ENCODE results near the gene GHR. TPM values are rescaled to one million over a fixed set of nuclear protein-coding genes. Genes with fewer than 3 reads are reported as not detected.

The GHR gene
- polyA plus RNA-seq, 1 donor (not counting 4 experiments of a cell fraction or from before 2014, with no cell fraction given): 1.8 TPM

- no peaks in the 10 kb centered on the region for H3K36me3 ChIP-seq (ENCODE audit: control insufficient read depth in 2 of 2, extremely low read depth in 1 of 2, insufficient read depth in 2 of 2, low read length in 2 of 2)
Measured at GRCh38 chr5:42564689-42565356, 141.6 kb downstream of the GHR start.

DNA sequence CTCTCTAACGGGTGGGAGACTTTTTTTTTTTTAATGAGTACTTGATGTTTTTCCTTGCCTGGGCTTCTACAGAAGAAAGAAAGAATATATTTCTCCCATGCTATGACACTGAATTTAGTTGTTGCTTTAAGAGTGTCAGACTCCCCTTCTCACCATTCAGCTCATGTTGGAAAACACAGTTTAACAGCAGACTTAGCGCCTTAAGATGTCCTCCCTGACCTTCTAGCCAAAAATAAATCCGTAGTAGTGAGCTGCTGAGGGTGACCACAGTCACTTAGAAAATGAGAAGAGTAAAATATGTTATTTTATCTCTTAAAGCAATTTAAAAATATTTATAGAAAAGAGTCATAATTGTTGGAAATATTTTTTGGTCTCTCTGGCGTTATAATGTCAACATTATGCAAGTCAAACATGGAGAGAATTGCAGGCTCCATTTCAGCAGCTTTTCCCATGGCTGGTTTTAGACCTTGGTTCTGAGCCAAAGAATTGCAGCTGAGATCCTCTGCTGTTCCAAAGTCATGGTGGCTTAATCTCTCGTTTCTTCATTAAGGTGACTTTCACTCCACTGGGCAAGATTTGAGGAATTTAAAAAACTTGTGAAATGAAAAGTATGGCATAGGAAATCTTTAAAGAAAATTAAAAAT, 143.5 kb downstream of the GHR start:
- H3K27me3 ChIP-seq (ENCODE audit: control insufficient read depth, extremely low read depth, insufficient read depth, low read length): no peaks in the 10 kb centered on the region
- no peak for FAIRE-seq
- H3K27ac ChIP-seq (ENCODE audit: control insufficient read depth, insufficient read depth, low read length): no peak overlapping the region
- H3K4me2 ChIP-seq (ENCODE audit: control insufficient read depth, extremely low read depth, insufficient read depth, low read depth, low read length): no peak overlapping the region
- no peak overlapping the region for H3K9ac ChIP-seq (ENCODE audit: control insufficient read depth, extremely low read depth, insufficient read depth, low read length)
- DNase-seq (ENCODE audit: low read depth, low spot score): no peak
- no peaks in the 10 kb centered on the region for H3K36me3 ChIP-seq (ENCODE audit: control insufficient read depth in 2 of 2, extremely low read depth in 1 of 2, insufficient read depth in 2 of 2, low read length in 2 of 2)
- H3K79me2 ChIP-seq (ENCODE audit: control insufficient read depth, insufficient read depth, low read length): no peaks in the 10 kb centered on the region
- dilution Hi-C loops (cut with MboI; ENCODE audit: extremely low pct_ligation_motif_present, low sequenced_read_pairs): no loop called here
- TF ChIP-seq CTCF (optimal IDR thresholded peaks at IDR 0.05 in 1 of 3, IDR thresholded peaks at IDR 0.05 in 1 of 3, conservative IDR thresholded peaks at IDR 0.05 in 1 of 3; ENCODE audit: extremely low read depth in 1 of 3, insufficient read depth in 2 of 3, low read length in 3 of 3) (no peak), EZH2 (IDR thresholded peaks at IDR 0.05; ENCODE audit: low read length) (no peak)
- no peaks in the 10 kb centered on the region for H4K20me1 ChIP-seq (ENCODE audit: control insufficient read depth, extremely low read depth, insufficient read depth, low read length)
- H3K4me3 ChIP-seq (ENCODE audit: control insufficient read depth in 2 of 3, extremely low read depth in 1 of 3, insufficient read depth in 2 of 3, low read depth in 1 of 3, low read length in 3 of 3): no peak overlapping the region
- no peak overlapping the region for H2AFZ ChIP-seq (ENCODE audit: control insufficient read depth, low read length)
- H3K9me3 ChIP-seq (ENCODE audit: control insufficient read depth, low read depth, low read length): no peaks in the 10 kb centered on the region
- no peaks in the 10 kb centered on the region for H3K9me1 ChIP-seq (ENCODE audit: control insufficient read depth, extremely low read depth, insufficient read depth, low read length)
- H3K4me1 ChIP-seq (ENCODE audit: control insufficient read depth, extremely low read depth, insufficient read depth, low read length): peaks cover 27% of the 10 kb centered on the region

More at GRCh38 chr5:42564689-42565356, 141.6 kb downstream of the GHR start:
- dilution Hi-C loops (cut with MboI; ENCODE audit: extremely low pct_ligation_motif_present, low sequenced_read_pairs): no loop called here
- FAIRE-seq (peak; percentile 55), DNase-seq (ENCODE audit: low read depth, low spot score) (no peak)
- Histone ChIP-seq H4K20me1 (ENCODE audit: control insufficient read depth, extremely low read depth, insufficient read depth, low read length) (no peaks in the 10 kb centered on the region), H3K27ac (ENCODE audit: control insufficient read depth, insufficient read depth, low read length) (peak overlapping the region; percentile 79), H3K4me3 (ENCODE audit: control insufficient read depth in 2 of 3, extremely low read depth in 1 of 3, insufficient read depth in 2 of 3, low read depth in 1 of 3, low read length in 3 of 3) (peak overlapping the region in 1 of 3 experiments; percentile 26), H3K9me3 (ENCODE audit: control insufficient read depth, low read depth, low read length) (no peaks in the 10 kb centered on the region), H3K9me1 (ENCODE audit: control insufficient read depth, extremely low read depth, insufficient read depth, low read length) (no peaks in the 10 kb centered on the region), H3K9ac (ENCODE audit: control insufficient read depth, extremely low read depth, insufficient read depth, low read length) (peak overlapping the region; percentile 35), H3K4me1 (ENCODE audit: control insufficient read depth, extremely low read depth, insufficient read depth, low read length) (peaks cover 15% of the 10 kb centered on the region), H3K4me2 (ENCODE audit: control insufficient read depth, extremely low read depth, insufficient read depth, low read depth, low read length) (peak overlapping the region; percentile 69), H3K79me2 (ENCODE audit: control insufficient read depth, insufficient read depth, low read length) (no peaks in the 10 kb centered on the region), H2AFZ (ENCODE audit: control insufficient read depth, low read length) (peak overlapping the region; percentile 87), H3K27me3 (ENCODE audit: control insufficient read depth, extremely low read depth, insufficient read depth, low read length) (no peaks in the 10 kb centered on the region)
- TF ChIP-seq EZH2 (IDR thresholded peaks at IDR 0.05; ENCODE audit: low read length): no peak
